NCI-H2107 treated with DMSO at 0.1 percent for 48 hours (cell line): ENCODE results near the gene TNFAIP2.
"Not testable (repeated sequence)": the region's sequence is repeated elsewhere in the genome, so short reads cannot be mapped to it uniquely, and the experiment has no call there.

Experiments
- DNase-seq: peaks from one replicate; lab custom pipeline; 2025; ENCODE audit not compliant: unreplicated experiment; lab: John Stamatoyannopoulos, UW

TNFAIP2 gene

DNA sequence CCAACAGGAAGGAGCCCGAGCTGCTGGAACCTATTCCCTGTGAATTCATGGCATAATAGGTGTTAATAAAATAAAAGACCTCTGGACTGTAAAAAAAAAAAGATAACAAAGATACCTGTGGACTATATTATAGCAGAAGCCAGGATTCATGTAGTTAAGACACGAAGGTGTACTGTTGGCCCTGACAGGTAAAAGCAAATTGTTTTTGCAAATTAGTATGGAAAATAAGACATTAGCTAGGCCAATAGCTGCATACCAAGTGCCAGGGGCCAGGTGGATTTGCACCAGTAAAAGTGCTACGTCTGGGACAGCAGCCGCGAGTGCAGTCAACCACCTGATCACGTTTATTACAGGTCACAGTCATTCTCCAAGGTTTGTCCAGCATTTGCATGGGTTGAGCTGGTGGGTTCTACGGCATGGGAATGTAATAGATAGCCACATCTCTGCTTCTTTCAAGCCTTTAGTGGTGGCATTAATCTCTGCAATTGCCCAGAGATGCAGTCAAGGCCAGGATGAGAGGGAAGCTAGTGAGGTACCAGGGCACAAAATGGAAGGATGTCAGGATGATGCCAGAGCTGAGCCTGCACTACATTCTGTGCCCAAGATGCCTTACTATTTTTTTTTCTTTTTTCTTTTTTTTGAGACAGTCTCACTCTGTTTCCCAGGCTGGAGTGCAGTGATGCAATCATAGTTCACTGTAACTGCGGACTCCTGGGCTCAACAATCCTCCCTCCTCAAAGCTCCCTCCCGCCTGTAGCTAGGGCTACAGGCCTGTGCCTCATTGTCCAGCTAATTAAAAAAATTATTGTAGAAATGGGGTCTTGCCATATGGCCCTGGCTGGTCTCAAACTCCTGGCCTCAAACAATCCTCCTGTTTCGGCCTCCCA lies 26.3 kb downstream of the TNFAIP2 start:
- no peak for DNase-seq

DNA sequence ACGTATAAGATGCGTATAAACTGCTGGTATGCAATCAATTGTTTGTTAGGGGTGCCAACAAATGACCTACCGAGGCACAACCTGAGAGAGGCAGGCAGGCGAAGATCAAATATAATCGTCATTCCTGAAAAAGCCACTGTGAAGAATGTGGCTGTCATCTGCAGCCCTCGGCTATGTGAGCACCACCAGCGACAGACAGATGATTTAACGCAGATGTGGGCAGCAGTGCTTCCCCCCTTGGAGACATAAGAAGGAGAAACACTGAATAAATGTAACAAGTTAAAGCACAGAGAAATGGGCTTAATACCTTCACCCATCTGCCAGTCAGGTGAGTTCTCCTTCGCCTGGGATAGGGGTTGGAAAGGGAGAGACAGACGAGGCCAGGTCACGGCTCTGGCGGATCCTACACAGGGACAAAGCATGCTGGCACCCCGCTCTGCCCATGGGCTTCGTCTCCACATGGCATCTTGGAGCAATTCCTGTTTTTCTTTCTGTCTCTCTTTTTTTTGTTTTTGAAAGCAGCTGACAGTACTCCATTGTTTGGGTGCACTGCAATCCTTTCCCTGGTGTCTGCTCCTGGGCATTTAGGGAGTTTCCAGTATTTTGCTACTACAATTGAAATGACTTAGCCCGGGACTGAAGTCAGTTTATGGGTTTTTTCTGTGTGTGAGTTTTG lies 28.1 kb downstream of the TNFAIP2 start:
- no peak for DNase-seq

DNA sequence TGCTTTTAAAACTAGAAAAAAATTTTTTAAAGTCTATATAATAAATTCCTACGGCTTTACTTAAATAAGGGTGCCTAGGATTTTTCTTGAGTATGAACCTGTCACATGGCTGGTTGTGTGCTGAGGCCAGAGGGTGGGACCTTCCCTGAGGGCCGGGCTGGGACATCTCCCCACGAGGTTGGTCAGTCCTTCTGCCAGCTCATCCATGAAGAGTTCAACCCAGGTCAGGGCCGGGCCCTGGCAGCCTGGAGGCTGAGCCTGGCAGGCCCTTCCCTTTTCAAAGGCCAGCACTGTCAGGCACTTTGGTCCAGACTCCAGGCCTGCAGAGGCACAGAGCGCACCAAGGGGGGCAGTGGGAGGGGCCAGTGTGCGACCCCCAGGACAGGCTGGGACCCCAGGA lies 31.7 kb downstream of the TNFAIP2 start:
- no peak for DNase-seq

DNA sequence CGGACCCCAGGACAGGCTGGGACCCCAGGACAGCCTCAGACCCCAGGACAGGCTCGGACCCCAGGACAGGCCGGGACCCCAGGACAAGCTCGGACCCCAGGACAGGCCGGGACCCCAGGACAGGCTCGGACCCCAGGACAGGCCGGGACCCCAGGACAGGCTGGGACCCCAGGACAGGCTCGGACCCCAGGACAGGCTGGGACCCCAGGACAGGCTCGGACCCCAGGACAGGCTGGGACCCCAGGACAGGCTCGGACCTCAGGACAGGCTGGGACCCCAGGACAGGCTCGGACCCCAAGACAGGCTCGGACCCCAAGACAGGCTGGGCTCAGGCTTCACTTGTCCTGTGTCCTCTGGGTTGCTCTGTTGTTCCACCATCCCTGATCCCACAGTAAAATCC lies 32.2 kb downstream of the TNFAIP2 start:
- not testable (repeated sequence) for DNase-seq

DNA sequence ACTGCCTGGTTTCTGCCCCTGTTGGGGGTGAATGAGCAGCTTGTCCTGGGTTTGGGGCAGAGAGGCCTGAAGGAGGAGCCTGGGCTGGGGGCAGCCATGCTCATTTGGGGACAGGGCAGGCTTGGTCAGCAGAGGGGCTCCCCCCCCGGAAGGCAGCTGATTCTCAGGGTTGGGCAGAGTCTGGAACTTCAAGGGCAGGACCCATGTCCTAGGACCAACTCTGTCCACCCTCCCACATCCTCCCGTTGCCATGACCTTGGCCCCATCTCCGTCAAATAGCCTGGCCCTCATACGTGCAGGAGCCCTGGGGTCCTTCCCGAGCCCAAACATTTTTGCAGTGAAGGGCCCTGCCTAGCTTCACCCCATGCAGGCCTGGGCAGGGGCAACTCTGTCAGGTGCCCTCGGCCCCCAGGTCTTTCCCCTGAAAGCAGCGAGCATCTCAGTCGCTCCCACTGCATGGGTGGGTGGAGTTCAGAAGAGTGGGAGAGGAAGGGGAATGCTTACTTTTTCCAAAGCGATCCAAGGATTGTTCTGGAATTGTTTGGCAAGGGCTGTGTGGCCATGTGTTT lies 32.6 kb downstream of the TNFAIP2 start:
- DNase-seq = no peak

DNA sequence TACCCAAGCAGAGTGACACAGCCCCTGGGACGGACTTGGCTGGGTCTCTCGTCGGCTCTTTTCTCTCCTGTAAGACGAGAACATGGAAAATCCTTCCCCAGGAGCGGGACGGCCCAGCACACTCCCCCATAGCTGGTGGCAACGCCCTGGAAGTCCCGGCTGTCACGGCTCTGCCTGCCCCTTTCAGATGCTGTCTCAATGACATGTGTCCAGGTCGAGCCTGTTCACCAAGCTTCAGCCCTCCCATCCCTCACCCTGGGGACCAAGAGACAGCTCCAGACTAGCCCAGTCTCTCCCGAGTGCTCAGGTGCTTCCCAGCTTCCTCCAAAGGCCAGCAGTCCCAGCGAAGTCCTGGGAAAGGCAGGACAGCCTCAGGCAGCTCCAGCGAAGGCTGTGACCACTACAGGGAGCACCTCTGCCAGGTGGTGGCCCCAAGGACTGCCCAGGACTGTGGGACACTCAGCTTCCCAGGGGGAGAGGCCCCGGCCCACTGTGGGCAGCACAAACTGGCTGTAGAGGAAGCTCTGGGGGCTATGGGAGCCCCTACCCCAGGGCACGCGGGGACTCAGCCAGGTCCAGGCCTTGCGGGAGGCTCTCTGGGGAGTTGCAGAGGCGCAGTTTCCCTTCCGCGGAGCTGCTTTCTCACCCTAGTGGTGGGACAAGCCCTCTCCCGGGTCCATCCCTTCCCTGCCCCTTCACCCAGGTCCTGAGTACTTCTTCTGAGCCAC lies 33.6 kb downstream of the TNFAIP2 start:
- DNase-seq = no peak

DNA sequence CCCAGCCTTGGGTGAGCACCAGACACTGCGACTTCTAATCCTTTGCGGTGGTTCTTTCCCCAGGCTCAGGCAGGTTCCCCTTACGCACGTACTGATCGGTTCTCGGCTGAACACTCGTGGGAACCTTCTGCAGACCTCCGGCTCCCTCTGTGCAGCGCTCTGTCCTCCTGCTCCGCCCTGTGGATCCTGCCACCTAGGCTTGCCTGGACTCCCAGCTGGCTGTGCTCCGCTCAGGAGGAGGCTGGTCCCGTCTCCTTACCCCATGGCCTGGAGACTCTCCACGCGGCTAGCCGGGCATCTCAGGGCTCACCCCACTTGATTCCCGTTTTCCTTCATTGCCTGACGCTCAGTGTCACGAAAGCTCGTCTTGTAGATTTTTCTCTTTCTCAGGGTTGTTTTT lies 34.7 kb downstream of the TNFAIP2 start:
- no peak for DNase-seq

DNA sequence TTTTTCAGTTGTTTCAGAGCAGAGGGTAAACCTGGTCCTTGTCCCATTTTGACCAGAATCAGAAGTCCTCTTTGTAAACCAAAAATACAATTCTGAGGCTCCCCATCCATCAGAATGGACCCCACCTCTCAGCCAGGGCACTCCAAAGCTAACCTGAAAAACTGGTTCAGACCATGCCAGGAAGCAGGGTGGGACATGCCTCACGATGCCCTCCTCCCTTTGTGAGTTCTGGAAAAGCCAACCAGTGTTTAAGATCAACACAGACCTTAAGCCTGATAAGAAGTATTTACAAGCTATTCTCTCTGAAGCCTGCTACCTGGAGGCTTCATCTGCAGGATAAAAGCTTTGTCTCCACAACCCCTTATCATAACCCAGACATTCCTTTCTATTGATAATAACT lies 35.4 kb downstream of the TNFAIP2 start:
- no peak for DNase-seq

DNA sequence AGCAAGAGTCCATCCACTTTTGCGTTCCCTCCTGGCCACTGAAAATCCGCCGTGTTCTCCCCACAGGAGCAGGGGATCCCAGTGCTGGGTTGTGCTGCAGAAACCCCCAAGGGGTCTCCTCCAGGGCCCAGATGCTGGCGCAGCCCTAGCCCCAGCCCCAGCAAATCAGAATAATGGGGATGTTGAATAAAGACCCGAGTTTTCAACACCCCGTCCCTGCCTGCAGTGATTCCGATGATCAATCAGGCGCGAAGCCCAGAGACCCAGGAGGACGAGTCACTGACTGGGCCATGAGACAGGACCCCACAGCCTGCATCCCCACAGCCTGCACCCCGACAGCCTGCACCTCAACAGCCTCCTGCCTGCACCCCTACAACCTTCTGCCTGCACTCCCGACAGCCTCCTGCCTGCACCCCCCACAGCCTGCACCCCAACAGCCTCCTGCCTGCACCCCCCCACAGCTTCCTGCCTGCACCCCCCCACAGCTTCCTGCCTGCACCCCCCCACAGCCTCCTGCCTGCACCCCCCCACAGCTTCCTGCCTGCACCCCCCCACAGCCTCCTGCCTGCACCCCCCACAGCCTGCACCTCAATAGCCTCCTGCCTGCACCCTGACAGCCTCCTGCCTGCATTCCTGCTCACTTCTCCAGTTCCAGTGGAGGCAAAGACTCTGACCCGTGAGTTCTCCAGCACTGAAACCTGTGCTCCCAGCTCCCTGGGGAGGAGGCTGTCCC lies 37.2 kb downstream of the TNFAIP2 start:
- DNase-seq = no peak

DNA sequence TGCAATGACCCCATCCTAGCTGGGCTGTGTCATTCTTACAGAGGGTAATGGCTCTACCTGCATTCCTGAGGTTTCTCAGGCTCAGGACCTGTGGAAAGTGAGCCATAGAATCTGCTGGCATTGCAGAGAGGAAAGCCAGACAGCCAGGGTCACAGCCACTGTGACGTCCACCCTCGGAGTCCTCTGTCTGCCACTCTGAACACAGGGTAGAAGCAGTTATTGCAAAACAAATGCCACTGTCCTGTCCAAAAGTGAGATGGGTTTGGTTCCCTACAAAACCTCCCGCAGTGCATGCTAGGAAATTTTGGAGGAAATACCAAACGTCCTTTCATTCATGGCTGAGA lies 37.8 kb downstream of the TNFAIP2 start:
- no peak for DNase-seq

DNA sequence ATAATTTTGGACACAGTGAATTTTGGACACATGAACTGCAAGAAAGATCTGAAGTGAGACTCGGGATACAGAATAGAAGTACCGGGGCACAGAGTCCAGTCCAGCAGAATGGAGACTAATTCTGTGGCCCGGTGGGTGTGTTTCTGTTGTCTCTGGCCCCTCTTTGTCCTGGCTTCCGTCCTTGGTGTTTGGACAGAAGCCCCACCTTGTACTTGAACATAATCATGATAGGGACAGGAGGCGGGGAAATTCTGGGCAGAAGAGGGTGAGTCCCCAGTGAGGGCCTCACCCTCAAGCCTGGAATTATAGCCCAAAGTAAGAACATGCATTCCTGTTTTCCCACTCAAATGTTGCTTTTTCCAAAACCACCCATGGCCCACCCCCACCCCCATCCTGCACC lies 39.9 kb downstream of the TNFAIP2 start:
- DNase-seq = no peak

DNA sequence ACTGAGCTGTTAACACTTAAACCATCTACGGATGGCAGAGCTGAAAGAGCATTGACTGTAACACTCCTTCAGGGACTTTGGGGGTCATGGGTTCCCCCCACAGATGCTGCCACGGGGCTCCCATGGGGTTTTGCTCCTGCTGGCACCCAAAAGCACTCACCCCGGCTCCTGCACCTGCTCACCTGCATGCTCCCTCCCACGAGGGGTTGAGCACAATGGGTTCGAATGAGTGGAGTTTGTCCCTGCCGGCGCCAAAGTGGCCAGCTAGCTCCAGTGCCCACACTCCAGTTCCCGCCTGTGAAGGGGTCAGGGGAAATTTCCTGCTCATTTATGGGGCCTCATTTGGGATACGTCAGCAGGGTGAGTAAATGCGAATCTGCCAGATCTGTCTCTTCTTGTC lies 40.7 kb downstream of the TNFAIP2 start:
- no peak for DNase-seq

DNA sequence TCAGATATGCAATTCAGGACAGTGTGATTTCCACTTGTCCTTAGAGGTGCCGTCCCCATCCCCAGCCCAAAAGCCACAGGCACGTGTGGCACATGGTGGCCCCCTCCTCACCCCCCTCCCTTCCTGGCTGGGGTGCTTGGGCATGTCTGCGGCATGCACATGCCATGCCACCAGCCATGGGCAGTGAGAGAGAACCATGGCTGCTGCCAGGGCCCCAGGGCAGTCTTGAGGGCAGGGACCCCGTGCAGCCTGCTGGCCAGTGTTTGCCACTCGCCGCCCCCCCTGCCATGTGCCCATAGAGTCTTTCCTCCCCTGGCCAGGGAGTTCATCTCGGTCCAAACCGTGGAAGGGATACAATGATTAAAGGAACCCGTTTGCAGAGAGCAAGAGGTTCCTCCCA lies 41.5 kb downstream of the TNFAIP2 start:
- no peak for DNase-seq

DNA sequence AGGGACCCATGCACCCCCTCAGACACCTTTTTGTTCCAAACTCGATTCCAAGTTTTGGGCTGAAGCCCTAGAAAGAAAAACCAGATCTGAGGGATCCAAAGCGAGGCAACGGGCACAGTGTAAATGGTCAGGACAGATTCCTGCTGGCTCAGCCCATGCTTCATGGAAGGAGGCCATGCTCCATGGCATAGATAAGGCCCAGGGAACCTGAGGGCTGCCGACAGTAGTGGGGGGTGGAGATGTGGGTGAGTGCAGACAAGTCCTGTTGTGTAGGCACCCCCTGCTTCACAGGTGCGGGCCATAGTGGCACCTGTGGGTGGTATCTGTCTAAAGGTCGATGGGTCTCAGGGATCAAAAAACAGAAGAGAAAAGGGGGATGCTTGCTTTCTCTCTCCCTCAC lies 42.1 kb downstream of the TNFAIP2 start:
- no peak for DNase-seq

DNA sequence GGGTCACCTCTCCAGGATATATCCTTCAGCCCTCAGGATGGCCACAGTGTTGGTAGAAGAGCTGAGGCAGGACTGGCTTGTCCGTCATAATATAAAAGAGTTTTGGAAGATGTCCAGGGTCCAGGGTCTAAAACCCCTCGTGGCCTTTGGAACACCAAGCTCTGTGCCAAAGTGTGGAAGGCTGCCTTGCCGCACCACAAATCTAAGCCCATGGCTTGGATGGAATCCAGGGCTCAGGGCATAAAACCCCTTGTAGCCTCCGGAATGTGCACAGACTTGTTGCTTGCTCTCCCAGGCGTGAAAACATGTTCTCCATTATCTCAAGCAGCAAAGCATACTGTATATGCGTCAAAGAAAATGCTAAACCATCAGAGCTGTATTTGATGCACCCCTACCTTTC lies 46.7 kb downstream of the TNFAIP2 start:
- no peak for DNase-seq

DNA sequence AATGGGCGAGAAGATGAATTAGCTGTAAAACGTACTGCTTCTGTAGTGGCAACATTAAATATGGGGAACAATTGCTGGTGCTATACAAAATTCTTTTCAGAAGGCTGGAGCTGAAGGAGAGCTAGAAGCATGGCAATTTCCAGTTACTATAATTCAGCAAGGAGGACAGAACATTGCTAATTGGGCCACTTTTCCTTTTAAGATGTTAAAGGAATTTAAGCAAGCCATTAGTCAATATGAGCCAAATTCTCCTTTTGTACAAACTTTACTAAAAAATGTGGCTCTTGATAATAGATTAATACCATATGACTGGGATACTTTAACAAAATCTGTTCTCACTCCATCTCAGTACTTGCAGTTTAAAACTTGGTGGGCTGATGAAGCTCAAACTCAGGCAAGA lies 47.9 kb downstream of the TNFAIP2 start:
- DNase-seq = not testable (repeated sequence)

DNA sequence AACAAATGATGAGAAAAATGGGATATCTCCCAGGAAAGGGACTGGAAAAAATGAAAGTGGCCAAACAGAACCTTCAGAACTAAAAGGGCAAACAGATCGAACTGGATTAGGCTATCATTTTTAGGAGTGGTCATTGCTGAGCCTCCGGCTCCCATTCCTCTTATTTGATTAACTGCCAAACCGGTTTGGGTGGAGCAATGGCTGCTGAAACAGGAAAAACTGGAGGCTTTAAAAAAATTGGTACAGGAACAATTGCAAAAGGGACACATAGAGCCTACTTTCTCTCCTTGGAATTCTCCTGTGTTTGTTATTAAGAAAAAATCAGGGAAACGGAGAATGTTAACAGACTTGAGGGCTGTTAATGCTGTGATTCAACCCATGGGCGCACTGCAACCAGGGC lies 49.7 kb downstream of the TNFAIP2 start:
- no peak for DNase-seq

DNA sequence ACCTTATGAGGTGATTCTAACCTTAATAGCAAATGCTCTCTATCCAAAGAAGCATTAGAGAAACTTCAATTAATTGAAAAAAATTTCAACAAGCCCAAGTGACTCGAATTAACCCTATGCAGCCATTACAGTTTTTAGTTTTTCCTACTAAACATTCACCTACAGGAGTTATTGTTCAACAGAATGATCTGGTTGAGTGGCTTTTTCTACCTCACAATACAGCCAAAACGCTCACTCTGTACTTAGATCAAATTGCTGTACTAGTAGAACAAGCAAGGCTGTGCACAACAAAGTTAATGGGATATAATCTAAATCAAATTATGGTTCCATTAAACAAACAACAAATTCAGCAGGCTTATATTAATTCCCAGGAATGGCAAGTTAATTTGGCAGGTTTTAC lies 50.6 kb downstream of the TNFAIP2 start:
- DNase-seq = not testable (repeated sequence)

DNA sequence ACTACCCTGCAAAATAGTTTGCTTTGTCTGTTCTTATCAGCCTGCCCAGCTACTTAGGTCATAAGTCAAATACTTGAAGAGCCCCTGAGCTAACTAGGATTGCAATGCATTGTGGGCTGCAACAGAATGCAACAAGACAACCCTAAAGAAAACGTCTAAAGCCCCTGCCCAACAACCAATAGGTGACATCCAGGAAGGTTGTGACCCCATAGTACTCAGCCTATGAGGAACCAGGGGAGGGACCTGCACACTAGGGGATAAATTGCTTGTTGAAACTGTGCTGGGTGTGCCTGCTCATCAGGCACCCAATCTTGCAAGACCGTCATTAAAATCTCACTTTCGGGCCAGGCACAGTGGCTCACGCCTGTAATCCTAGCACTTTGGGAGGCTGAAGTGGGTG lies 52.9 kb downstream of the TNFAIP2 start:
- not testable (repeated sequence) for DNase-seq

DNA sequence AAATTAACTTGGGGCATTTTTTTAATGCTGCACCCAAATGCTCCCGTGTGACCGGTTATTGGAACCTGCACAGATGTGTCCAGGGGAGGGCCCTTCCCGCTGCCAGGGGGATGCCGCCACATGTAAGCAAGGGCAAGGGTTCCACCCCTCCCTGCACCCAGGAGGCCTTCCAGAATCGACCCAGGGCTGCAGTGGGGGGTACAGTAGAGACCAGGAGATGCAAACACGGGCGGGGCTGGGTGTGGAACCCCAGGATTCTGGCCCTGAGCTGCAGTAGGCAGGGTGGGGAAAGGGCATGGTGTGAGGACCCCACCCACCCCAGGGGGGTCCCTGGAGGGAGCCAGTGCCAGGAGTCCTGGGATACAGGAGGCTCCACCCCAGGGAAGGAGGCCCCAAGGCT lies 54.1 kb downstream of the TNFAIP2 start:
- DNase-seq = no peak

DNA sequence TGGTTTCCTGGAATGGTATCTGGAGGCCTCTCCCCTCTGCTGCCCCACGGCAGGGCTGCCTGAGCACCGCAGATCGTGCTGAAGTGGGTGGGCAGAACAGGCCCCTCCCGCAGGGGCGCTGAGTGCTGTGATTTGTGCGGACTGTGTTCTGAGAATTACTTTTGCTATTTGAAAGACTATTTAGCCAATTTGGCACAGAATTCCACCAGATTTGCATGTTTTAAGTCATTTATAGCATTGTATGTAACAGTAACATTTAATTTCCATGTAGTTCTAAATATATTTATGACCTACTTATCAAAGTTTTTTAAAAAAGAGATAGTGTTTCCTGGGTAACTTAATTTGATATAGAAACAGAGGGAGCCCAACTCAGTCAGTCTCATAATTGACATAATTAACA lies 55.3 kb downstream of the TNFAIP2 start:
- DNase-seq = no peak
